Endothelial cell of umbilical vein (primary cell): ENCODE data around the gene HBP1. TPM values are rescaled to one million over a fixed set of nuclear protein-coding genes. Genes with fewer than 3 reads are reported as not detected.

Experiments used
- BruUV-seq: library from RNA; stranded (reverse); fragments of 400-500 nt; replicated peaks from 2 replicates; lab custom pipeline; 2021; lab: Mats Ljungman, UMichigan
- CTCF ChIA-PET: fragments of 300-600, 350-600 bp; sonication (Branson Sonifier 250); formaldehyde crosslinking; loops from one replicate; lab custom pipeline; 2021; ENCODE audit warnings: antibody characterized with exemption, inconsistent platforms; lab: Charles Lee
- POLR2A ChIA-PET: fragments of 300-600, 350-600 bp; sonication (Branson Sonifier 250); formaldehyde crosslinking; loops from one replicate; lab custom pipeline; 2021; ENCODE audit warnings: antibody characterized with exemption, inconsistent platforms; lab: Charles Lee
- DNase-seq: peaks from one replicate; pipeline ENCODE4 v3.0.0-alpha.2; 2011; ENCODE audit warnings: low read depth, low spot score
- FAIRE-seq: peaks from 2 replicates; lab custom pipeline; 2011; peaks lifted over from hg19 to GRCh38; lab: Jason Lieb, UNC
- H2AFZ ChIP-seq: 2 replicates; pipeline ENCODE4 v1.6.0; 2012; ENCODE audit warnings: low read depth, low read length, control low read depth, inconsistent platforms
- H3K27ac ChIP-seq: 2 replicates; pipeline ENCODE4 v1.5.1; 2011; ENCODE audit warnings: low read depth, mild to moderate bottlenecking, control low read depth, low read length, moderate library complexity; ENCODE audit not compliant: insufficient read depth
- H3K27me3 ChIP-seq, 2 experiments: 2 replicates each; pipeline versions ENCODE4 v1.6.0 to v1.6.1; 2011; ENCODE audit warnings: low read length in 2 of 2, mixed read lengths in 1 of 2; ENCODE audit not compliant: control insufficient read depth in 2 of 2, insufficient read depth in 2 of 2
- H3K36me3 ChIP-seq, 2 experiments: 2 replicates in 1 of 2; 3 replicates in 1 of 2; pipeline ENCODE4 v1.5.1; 2011; ENCODE audit warnings: low read length in 2 of 2, mild to moderate bottlenecking in 1 of 2, moderate library complexity in 1 of 2; ENCODE audit not compliant: control insufficient read depth in 2 of 2, insufficient read depth in 2 of 2; ENCODE audit errors: extremely low read depth in 1 of 2
- H3K4me1 ChIP-seq: 3 replicates; pipeline ENCODE4 v1.5.1; 2011; ENCODE audit warnings: mild to moderate bottlenecking, low read length; ENCODE audit not compliant: control insufficient read depth, insufficient read depth; ENCODE audit errors: extremely low read depth
- H3K4me2 ChIP-seq: 2 replicates; pipeline ENCODE4 v1.6.1; 2011; ENCODE audit warnings: low read length, control low read depth, mixed read lengths; ENCODE audit not compliant: insufficient read depth
- H3K4me3 ChIP-seq, 3 experiments: fragments of 200-600 bp in 1 of 3; sonication (generic), shearing (Covaris generic) in 1 of 3; replicated peaks in 1 of 3; 2 replicates each; pipeline ENCODE4 v1.5.1; 2011 to 2016; ENCODE audit warnings: control low read depth in 3 of 3, low read length in 3 of 3, mild to moderate bottlenecking in 2 of 3, inconsistent platforms in 1 of 3, low read depth in 1 of 3, moderate library complexity in 1 of 3; ENCODE audit not compliant: insufficient read depth in 1 of 3
- H3K79me2 ChIP-seq: 2 replicates; pipeline ENCODE4 v1.6.0; 2012; ENCODE audit warnings: low read length, inconsistent platforms; ENCODE audit not compliant: control insufficient read depth, insufficient read depth
- H3K9ac ChIP-seq: replicated peaks from 2 replicates; pipeline ENCODE3; 2011; ENCODE audit warnings: low read length, control low read depth; ENCODE audit not compliant: insufficient read depth; ENCODE audit errors: extremely low read depth
- H3K9me1 ChIP-seq: replicated peaks from 3 replicates; pipeline ENCODE4 v1.6.0; 2011; ENCODE audit warnings: mild to moderate bottlenecking, low read length; ENCODE audit not compliant: control insufficient read depth, insufficient read depth; ENCODE audit errors: extremely low read depth
- H3K9me3 ChIP-seq: replicated peaks from 2 replicates; pipeline ENCODE4 v1.5.1; 2012; ENCODE audit warnings: low read length, inconsistent platforms; ENCODE audit not compliant: control insufficient read depth, insufficient read depth
- H4K20me1 ChIP-seq: replicated peaks from 2 replicates; pipeline ENCODE3; 2011; ENCODE audit warnings: mild to moderate bottlenecking, low read length; ENCODE audit not compliant: control insufficient read depth, insufficient read depth; ENCODE audit errors: extremely low read depth
- EZH2 ChIP-seq: IDR thresholded peaks from 2 replicates; pipeline ENCODE4 v1.6.1; 2012; ENCODE audit warnings: borderline replicate concordance, low read depth, mild to moderate bottlenecking, moderate library complexity, low read length, inconsistent platforms; ENCODE audit not compliant: severe bottlenecking
- FOS ChIP-seq: IDR thresholded peaks from 2 replicates; pipeline ENCODE4 v1.6.1; 2011; ENCODE audit warnings: mild to moderate bottlenecking, low read length, moderate library complexity, borderline replicate concordance; ENCODE audit not compliant: insufficient read depth
- GATA2 ChIP-seq: IDR thresholded peaks from 2 replicates; pipeline ENCODE4 v1.7.0; 2011; ENCODE audit warnings: low read depth, mild to moderate bottlenecking, moderate library complexity, mixed read lengths, low read length; ENCODE audit not compliant: insufficient read length, insufficient read depth
- JUN ChIP-seq: IDR thresholded peaks from 2 replicates; pipeline ENCODE4 v1.6.1; 2011; ENCODE audit warnings: borderline replicate concordance, low read depth; ENCODE audit not compliant: insufficient read length, insufficient read depth
- POLR2A ChIP-seq: IDR thresholded peaks from 2 replicates; pipeline ENCODE4 v1.6.1; 2012; ENCODE audit warnings: low read depth, mild to moderate bottlenecking, control low read depth, low read length
- POLR2AphosphoS5 ChIP-seq: IDR thresholded peaks from 2 replicates; pipeline ENCODE4 v1.6.1; 2012; ENCODE audit warnings: low read depth, mild to moderate bottlenecking, control low read depth, low read length, moderate library complexity; ENCODE audit not compliant: insufficient read depth
- dilution Hi-C: fragments of 300-500 bp; cut with MboI; formaldehyde crosslinking; loops from one replicate; pipeline ENCODE4 v1.15.0; 2019; ENCODE audit warnings: low sequenced_read_pairs; ENCODE audit not compliant: extremely low pct_ligation_motif_present
- intact Hi-C: fragments of 100-400 bp; cut with micrococcal nuclease; formaldehyde crosslinking; loops from one replicate; pipeline ENCODE4 v1.10.0; 2022
- polyA plus RNA-seq, 4 experiments: library from polyadenylated mRNA; depleted of rRNA in 3 of 4; stranded (reverse) in 3 of 4; unstranded in 1 of 4; fragments of >200 nt; gene quantifications; 2 replicates each; pipeline versions ENCODE4 v1.2.1 to v1.2.3, GENCODE V29; 2011 to 2012; ENCODE audit warnings: missing spikeins in 1 of 4
- total RNA-seq: library from RNA; stranded (reverse); gene quantifications from 2 replicates; pipeline ENCODE4 v1.2.3, GENCODE V29; 2021
- TF ChIP-seq, protein P1 (sequence below): IDR thresholded peaks from 2 replicates; pipeline ENCODE4 v1.6.1; 2011; ENCODE audit not compliant: insufficient read depth, insufficient read length
- TF ChIP-seq, protein P2 (sequence below), 2 donors: IDR thresholded peaks; 1 replicate in 1 of 2; 2 replicates in 1 of 2; pipeline ENCODE4 v1.5.1; 2011; ENCODE audit warnings: low read length in 2 of 2, mild to moderate bottlenecking in 2 of 2, moderate library complexity in 2 of 2, control low read depth in 1 of 2, inconsistent platforms in 1 of 2, low read depth in 1 of 2; ENCODE audit not compliant: insufficient read depth in 1 of 2; ENCODE audit errors: extremely low read depth in 1 of 2

Gene HBP1
- total and polyA plus RNA-seq, 2 donors (not counting 3 experiments of a cell fraction or from before 2014, with no cell fraction given) = 49.6 to 63.4 TPM

DNA sequence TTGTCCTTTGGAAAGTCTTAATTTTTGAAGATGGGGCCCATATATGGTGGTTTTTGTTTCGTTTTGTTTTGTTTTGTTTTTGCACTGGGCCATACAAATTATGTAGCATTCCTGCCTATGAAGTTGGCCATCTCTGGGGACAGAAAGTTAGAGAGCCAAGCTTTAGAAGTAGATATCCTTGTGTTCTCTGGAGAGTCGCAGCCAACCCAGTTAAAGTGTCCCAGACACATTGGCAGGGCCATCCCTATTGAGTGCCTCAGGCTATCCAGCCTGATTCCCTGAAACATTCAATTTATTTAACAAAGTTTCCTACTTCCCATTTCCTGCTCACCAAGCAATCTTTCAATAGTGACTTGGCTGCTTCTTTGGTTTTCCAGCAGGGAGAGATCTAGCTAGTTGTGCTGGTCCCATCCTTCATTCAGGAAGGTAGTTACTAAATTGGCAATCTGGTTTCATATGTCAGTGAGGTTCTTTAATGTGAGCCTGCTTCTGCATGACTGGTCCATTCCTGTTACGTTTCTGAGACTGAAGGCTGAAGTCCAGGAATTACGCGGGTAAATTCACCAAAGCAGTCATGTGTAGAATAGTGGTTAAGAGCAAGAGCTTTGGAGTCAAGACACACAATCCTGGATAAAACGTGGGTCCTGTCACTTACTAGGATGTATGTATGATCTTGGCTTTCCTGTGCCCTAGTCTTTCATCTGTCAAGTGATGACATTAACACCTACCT is 49.3 kb upstream of the HBP1 start:
- no peak overlapping the region for H3K4me2 ChIP-seq
- BruUV-seq = no TSS peak
- no peak overlapping the region for H3K9ac ChIP-seq
- H3K9me1 ChIP-seq = no peaks in the 10 kb centered on the region
- dilution Hi-C loops (no loop called here), intact Hi-C loops (no loop called here)
- H3K27me3 ChIP-seq = no peaks in the 10 kb centered on the region
- DNase-seq (no peak), FAIRE-seq (no peak)
- ChIA-PET CTCF (interaction anchor here (1.1 to 1.7 kb wide), 2 partner anchors 8 to 12 kb away, joined by 3 to 5 read pairs; no protein-coding TSS in a partner anchor), POLR2A (no interaction called here)
- peaks cover 20% of the 10 kb centered on the region for H3K79me2 ChIP-seq
- H3K27ac ChIP-seq = no peak overlapping the region
- H2AFZ ChIP-seq = no peak overlapping the region
- H3K4me1 ChIP-seq = peaks cover 9% of the 10 kb centered on the region
- no peaks in the 10 kb centered on the region for H3K36me3 ChIP-seq
- no peaks in the 10 kb centered on the region for H3K9me3 ChIP-seq
- no peaks in the 10 kb centered on the region for H4K20me1 ChIP-seq
- TF ChIP-seq FOS = no peak
- no peak for TF ChIP-seq EZH2
- TF ChIP-seq GATA2 = no peak
- TF ChIP-seq POLR2AphosphoS5 = no peak
- TF ChIP-seq, protein P1, sequence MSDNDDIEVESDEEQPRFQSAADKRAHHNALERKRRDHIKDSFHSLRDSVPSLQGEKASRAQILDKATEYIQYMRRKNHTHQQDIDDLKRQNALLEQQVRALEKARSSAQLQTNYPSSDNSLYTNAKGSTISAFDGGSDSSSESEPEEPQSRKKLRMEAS = no peak
- TF ChIP-seq POLR2A = no peak
- TF ChIP-seq, protein P2, sequence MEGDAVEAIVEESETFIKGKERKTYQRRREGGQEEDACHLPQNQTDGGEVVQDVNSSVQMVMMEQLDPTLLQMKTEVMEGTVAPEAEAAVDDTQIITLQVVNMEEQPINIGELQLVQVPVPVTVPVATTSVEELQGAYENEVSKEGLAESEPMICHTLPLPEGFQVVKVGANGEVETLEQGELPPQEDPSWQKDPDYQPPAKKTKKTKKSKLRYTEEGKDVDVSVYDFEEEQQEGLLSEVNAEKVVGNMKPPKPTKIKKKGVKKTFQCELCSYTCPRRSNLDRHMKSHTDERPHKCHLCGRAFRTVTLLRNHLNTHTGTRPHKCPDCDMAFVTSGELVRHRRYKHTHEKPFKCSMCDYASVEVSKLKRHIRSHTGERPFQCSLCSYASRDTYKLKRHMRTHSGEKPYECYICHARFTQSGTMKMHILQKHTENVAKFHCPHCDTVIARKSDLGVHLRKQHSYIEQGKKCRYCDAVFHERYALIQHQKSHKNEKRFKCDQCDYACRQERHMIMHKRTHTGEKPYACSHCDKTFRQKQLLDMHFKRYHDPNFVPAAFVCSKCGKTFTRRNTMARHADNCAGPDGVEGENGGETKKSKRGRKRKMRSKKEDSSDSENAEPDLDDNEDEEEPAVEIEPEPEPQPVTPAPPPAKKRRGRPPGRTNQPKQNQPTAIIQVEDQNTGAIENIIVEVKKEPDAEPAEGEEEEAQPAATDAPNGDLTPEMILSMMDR (IDR thresholded peaks at IDR 0.05; ENCODE audit: extremely low read depth in 1 of 2, insufficient read depth in 1 of 2, low read depth in 1 of 2, low read length in 2 of 2) = no peak
- no peak for TF ChIP-seq JUN
- no peak overlapping the region for H3K4me3 ChIP-seq
